ENCODE measurements around the gene MSX2.

The MSX2 gene

DNA sequence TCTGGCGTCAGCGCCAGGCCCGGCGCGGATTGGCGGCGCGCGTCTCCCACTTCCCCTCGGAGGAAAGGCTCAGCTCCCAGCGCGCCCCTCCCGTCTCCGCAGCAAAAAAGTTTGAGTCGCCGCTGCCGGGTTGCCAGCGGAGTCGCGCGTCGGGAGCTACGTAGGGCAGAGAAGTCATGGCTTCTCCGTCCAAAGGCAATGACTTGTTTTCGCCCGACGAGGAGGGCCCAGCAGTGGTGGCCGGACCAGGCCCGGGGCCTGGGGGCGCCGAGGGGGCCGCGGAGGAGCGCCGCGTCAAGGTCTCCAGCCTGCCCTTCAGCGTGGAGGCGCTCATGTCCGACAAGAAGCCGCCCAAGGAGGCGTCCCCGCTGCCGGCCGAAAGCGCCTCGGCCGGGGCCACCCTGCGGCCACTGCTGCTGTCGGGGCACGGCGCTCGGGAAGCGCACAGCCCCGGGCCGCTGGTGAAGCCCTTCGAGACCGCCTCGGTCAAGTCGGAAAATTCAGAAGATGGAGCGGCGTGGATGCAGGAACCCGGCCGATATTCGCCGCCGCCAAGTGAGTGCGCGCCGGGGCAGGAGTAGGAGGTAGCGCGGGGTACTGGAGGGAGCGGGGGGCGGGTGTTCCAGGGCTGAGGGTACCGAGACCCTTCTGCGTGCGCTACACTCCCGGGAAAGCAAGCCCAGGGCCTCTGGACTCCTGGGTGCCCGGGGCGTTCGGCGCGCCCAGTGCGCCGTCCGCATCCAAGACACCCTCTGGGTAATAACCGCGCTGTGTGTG lies at the start of gene MSX2:
TSS of gene MSX2 (plus strand) at position 99 of the 777 bp plus-strand sequence. CDS start at position 177, 78 bp downstream.
- no peak for DNase-seq (ENCODE audit: low spot score)

DNA sequence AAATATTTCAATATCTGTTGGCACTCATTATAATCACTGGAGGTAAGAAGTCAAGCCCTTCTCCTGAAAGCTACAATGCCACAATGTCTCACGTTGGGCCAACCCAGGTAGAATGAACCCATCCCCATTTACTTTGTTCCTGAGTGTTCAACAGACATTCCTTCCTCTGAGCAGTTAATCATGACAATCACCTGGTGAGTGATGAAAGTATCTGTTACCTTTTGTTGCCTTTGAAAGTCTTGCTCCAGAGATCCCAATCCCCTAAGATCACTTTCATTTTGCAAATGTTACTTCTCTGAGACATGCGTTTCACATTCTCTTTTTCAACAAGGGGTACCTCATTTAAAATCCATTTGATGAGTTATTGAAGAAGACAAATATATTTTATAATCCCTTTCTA lies 49.3 kb upstream of the MSX2 start:
- no peak for DNase-seq (ENCODE audit: low spot score)

DNA sequence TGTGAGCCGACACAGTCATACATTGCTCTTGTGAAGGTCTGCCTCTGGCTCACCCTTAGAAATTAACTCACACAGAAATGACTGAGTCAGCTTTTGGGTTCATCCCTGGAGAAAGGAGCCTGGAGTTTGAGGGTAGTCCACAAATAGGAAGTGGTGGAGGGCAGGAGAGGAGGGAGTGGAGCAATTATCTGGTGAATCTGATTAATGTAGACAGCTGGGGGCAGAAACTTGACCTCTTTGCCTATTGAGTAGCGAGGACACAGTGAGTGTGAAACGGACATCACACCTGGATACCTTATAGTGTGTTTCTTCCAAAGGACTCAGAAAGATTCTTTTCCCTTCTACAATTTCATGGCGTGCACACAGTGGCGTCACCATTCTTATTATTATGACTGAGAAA lies 48.5 kb upstream of the MSX2 start:
- DNase-seq (ENCODE audit: low spot score), result no peak

DNA sequence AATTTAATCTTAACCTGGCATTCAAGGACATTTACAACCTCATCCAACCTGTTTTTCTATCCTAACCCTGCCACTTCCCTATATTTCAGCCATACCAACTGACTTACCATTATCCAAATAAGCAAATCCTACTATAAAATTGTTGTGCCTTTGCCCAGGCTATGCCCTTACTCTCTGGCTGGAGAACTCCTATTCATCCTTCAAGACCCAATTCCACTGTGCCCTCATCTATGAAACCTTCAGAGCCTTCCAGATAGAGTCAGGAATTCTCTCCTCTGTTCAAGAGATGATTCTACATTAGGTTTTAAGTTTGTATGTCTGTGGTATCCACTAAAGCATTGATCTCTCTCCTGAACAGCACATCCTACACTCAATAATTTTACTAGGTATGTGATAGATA lies 46.3 kb upstream of the MSX2 start:
- no peak for DNase-seq (ENCODE audit: low spot score)

DNA sequence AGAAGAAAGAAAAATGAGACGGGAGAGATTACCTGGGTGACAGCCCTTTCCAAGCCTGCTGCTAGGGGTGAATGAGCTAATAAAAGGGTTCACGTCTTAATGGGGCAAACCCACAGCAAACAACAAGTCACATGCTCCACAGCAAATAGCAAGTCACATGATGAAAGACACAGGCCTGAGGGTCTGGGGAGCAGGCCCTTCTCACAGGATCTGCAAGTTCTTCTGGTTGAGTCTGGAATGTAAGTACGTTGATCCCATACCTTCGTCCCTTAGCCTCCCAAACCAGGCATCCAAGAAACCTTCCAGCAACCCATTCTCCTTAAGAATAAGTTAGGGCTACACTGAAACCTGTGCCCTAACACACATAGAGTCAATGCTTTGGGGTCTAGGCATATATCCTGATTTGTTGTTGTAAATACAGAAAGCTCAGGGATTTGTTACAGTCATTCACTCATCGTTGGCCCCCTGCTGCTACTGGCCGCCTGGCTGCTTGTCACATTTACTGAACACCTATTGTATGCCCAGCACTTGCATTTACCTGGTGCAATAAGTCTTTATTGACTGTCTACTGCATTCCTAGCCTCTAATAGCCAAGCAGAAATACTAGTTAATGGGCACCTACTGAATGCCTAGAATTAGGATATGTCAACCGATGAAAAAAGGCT lies 43.3 kb upstream of the MSX2 start:
- no peak for DNase-seq (ENCODE audit: low spot score)

DNA sequence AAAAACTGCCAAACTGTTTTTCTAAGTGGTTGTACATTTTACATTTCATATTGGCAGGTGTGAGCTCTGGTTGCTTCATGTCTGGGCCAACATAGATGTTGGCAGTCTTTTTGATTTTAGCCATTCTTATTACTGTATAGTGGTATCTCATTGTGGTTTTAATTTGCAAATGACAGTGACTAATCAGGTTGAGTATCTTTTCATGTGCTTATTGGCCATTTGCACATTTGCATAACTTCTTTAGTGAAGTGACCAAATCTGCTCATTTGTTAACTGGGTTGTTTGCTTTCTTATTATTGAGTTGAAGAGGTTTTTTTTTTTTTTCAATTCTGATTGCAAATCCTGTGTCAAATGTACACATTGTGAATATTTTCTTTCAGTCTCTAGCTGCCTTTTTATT lies 36.9 kb upstream of the MSX2 start:
- no peak for DNase-seq (ENCODE audit: low spot score)

DNA sequence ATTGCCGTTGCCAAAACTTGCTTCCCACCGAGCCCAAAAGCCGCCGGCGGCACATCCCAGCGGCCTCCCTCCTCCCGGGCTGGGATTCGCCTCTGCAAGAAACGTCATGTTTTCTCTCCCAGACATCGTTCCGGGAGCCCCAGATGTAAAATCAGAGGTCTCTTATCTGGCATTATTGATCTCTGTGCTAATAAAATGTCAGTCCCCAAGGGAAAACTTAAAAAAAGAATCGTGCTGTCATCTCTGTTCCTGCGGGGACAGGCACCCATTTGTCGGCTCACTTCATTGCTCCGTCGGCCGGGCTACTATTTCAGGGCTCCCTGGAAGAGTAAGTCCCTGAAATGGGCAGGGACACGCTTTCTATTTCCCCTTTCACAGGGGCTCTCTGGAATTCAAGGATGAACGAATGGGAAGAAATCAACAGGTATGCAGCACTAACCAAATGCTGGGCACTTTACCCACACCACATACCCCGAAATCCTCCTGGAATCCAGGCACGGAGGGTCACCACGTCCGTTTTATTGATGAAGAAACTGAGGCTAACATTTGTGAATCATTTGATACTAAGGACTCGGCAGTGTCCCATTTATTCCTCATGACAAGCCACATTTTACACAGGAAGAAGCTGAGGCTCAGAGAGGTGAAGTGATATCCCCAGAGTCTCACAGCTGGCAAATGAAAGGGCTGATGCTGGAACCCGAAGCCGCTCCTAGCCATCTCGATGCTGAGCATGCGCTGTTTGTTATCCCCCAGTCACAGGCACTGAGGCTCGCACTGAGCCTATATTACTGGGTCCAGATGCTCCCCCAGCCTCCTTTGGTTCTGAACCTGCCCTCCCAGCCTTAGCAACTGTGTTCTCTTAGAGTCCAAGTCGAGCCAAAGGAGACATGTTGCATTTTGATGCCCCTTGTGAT lies 35.7 kb upstream of the MSX2 start:
- DNase-seq (ENCODE audit: low spot score), result no peak

DNA sequence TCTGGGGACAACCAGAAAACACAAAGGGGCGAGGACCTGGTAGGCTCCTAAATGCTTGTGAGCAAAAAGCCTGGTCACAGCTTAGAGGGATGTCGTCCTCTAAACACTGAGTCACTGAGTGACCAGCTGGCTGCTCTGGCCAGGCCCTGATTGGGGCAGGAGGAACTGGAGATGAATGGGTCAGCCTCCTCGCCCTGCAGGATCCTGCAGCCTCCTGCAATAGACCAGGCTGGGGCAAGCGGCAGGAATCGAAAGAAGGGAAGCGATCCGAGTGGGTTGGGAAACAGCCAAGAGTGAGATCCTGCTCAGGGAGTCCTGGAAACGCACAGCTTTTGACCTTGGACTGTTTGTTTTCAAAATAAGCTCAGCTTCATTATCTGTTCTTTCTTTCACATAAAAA lies 34.1 kb upstream of the MSX2 start:
- no peak for DNase-seq (ENCODE audit: low spot score)

DNA sequence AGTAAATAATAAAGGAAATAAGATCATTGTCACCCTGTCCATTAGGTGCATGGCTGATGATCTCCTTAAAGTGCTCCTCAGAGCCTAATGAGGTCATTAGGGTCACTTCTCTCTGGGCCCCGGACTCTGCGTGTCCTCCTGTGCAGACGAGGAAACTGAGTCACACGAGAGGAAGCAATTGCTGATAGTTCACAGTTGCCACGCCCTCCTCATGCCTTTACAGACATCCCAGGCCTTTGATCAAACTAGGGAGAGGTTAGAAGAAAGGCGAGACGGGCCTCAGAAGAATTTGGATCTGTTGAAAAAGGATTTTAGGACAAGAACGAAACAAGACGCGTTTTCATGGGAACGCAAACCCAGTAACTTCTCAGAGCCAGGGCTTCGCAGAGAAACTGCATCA lies 32.0 kb upstream of the MSX2 start:
- DNase-seq (ENCODE audit: low spot score), result no peak

DNA sequence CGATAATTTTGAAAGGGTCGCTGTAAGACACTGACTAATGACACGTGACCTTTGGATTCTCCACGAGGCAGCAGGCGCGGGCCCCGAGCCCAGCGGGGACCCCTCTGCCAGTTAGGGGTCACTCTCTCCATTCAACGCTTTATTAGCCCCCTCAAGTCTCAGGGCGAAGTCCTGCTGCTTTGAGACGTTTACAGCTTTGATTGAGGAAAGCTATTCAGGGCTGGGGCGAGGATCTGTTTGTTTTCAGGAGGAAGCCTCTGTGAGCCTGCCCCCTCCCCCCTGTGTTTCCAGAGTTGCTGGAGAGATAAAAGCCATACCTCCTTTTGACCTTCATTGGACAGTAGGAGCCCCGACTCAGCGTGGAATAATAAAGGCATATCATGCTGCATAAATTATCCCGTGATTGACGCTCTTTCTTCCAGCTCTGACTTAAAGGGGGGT lies 31.4 kb upstream of the MSX2 start:
- DNase-seq (ENCODE audit: low spot score), result no peak

DNA sequence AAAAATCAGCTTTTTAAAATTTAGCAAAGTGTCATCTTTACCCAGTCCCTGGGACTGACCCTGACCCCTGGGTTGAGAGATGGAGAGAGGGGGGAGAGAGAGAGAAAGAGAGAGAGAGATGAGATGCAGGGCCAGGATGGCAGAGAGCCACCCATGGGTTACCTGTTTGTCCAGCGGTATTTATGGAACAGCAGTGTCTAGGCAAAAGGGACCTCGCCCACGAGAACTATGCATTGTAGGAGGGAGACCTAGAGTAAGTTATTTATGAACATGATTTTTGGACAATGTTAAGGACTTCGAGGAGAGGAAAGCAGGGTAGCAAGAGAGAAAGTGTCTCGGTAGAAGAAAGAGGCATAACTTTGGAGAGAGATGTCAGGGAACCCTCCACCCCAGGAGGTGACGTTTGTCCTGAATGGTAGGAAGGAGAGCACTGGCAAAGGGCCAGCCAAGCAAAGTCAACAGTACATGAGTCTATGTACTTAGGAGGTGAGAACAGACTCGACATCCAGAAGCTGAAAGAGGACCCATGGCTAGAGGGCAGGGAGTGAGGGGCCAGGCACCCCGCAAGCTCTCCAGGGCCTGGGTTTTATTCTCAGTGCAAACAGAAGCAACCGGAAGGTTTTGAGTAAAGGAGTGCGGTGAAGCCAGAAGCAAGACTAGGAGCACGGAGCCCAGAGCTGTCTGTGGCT lies 30.5 kb upstream of the MSX2 start:
- DNase-seq (ENCODE audit: low spot score), result no peak

DNA sequence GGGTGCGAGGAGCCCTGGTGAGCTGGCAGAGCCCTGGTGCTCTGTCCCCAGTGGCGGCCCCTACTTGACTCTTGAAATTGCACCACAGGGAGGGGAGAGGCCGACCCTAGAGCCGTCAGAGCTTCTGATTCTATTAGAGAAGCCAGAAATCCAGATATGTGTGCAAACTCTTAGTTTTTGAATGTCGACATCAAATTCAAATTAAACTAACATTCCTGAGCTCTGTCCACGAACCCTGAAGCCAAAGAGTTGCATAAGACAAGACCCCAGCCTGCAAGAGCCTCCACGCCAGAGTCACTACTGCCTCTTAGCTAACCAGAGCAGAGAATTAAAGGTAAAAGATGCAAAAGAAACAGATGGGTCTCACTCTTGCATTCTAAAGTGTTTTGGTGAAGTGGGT lies 29.8 kb upstream of the MSX2 start:
- DNase-seq (ENCODE audit: low spot score), result no peak

DNA sequence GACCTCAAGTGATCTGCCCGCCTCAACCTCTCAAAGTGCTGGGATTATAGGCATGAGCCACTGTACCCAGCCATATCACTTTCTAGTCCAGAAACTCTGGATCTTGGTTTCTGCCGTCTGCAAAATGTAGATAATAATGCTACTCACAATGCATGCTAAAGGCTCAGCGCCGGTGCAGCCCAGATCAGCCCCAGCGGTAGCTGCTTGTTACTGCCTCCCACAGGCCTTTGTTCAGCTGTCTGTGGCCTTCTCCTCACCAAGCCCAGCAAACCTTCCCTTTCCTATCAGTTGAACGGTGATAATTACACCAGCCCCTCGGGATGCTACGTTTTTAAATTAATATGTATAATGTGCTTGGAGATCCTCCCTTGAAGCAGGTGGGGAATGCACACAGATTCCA lies 26.2 kb upstream of the MSX2 start:
- DNase-seq (ENCODE audit: low spot score), result no peak

DNA sequence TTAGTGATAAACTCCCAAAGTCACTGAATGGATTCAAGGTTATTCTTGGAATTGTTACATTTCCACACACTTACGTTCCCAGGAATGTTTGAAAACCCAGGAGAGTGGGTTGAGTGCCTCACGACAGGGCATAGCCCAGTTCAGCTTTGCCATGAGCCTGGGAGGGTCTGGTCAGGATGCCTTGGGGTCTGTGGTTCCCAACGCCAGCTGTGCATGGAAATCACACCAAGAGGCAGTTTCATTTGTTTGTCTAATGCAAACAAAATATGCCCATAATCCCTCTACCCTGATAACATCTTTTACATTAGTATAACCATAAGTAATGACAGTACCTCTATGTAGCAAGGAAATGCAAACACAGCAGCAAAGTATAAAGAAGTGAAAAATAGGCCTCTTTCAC lies 25.3 kb upstream of the MSX2 start:
- no peak for DNase-seq (ENCODE audit: low spot score)

DNA sequence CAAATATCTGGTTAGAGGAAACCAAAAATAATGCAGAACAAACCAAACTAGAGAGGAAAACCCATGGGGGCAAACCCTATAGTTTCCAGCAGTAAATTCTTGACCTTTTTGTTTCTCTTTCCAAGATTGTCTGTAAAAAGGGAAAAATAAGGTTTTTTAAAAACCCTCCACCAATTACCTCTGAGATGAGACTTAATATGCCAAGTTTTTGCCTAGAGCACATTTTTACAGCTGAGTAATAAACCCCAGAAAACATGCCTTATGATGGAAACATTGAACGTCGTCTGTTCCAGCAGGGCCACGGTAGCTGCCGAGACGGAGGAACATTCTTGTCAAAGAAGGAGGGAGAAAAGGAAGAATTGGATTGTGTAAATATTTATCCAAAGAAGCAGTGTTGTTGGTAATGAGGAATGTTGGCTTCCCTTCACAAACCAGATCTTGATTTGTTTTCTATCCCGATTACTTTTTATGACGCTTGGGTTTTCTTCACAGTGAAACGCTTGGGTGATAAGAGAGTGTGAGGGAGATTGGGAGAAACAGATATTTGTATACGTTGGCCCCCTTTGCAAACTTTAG lies 17.3 kb upstream of the MSX2 start:
- DNase-seq (ENCODE audit: low spot score), result no peak

DNA sequence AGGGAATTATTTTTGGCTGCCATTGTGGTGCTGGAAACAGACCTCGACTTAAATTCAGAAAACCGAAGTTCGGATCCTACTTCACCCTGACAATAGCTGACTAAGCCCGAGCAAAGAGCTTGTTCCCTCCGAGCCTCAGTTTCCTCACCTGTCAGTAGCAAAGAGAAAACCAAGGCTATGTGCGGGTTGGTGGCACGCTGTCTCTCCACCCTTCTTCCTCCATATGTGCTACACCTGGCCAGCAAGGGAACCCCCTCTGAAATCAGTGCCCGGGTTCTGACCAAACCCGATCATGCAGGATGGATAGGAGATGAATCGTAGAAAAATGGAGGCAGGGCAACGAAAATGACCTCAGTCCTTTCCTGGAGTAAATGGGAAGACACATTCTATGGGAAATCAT lies 16.7 kb upstream of the MSX2 start:
- no peak for DNase-seq (ENCODE audit: low spot score)

DNA sequence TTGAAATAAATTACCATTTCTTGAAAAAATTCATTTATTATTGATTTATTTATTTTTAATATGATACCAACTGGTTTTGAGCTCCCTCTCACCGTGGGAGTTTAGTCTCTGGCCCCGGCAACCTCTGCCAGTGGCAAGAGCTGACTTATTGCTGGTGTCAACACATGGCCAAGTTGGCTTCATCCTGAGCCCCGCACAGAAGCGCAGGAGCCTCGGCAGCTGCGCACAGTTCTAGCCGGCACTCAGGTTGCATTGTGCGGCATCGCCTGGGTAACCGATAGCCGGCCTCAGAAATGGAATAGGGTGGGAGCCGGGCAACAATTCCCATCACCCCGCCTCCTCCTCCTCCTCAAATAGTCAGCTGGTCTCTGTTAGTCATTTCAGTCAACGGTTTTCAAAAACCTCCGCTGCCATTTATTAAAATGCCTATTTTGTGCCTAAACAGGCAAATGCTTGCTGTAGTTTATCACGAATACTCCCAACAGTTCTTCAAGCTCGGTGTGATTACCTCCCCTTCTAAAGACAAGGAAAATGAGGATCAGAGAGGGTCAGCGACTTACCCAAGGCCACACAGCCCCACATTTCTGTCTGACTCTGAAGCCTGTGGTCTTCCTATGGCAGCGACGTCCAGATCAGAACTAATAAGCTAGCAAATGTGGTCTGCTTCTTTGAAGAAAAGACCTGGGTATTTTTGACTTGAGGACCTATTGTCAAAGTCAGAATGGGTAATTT lies 15.7 kb upstream of the MSX2 start:
- DNase-seq (ENCODE audit: low spot score), result no peak

DNA sequence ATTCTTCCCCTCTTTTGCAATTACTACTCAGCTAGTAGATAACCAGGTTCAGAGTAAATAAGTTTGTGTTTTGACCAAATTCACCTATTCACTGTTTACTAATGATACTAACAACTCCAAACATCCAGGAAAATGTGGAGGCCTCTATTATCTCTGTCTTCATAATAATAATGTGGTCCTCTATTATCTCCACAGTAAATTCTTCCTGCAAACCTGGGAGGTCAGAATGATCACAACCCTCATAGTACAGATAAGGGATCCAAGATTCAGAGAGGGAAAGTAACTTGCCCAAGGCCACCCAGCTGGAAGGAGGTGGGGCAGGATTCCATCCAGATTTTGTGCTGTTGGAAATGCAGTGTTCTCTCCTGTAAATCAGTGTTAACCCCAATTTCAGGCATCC lies 9.6 kb upstream of the MSX2 start:
- DNase-seq (ENCODE audit: low spot score), result no peak

DNA sequence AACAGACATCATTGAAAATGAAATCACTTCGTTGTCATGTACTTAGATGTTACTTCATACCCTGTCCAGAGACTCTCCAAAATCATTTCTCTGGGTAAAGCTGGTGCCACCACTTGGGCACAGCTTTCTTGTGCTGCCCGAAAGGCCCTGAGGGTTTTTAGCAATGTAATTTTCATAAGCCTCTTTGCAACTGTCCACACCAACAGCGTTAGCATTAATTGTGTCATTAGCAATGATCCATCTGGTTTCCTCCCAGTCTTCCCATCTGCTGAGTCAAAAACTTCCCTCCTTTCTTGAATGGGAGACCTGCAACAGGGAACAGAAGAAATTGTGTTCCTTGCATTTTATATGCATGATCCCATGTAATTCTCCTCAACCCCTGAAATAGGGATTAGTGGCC lies 8.6 kb upstream of the MSX2 start:
- no peak for DNase-seq (ENCODE audit: low spot score)

DNA sequence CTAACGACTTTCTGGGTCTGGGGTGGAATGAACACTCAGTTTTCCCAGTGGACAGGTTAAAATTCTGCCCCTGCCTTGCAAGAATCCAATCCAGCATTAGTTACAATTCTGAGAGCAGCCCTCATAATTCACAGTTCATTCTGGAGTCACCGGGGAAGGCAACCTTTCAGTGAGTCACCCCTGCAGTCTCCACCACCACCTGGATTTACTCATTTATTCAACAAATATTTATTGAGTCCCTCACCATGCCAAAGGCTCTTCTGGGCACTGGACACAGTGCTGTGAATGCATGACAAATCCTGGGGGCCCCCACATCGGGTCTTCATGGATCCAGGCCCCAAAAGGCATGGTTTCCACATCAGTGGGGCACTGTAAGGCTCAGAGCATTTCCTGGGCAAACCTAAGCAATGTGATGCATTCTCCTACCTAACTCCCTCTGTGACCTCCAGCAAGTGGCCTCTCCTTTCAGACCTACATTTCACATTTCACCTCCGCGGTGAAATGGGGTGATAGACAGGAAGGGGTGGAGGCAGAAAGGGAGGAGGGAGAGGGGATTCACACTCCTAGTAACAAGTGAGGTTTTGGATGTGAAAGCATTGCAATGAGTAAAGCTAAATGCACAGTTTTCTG lies 6.4 kb upstream of the MSX2 start:
- DNase-seq (ENCODE audit: low spot score), result no peak
